Fibroblast of lung (primary cell): ENCODE results near the gene LRRC8C. TPM values are rescaled to one million over a fixed set of nuclear protein-coding genes. Genes with fewer than 3 reads are reported as not detected.

Source experiments
- DNase-seq, 2 donors: peaks; one replicate each; pipeline versions ENCODE4 v3.0.0 to v3.0.0-alpha.2; 2010; ENCODE audit warnings: low read depth in 2 of 2
- H2AFZ ChIP-seq: 2 replicates; pipeline ENCODE4 v1.5.1; 2012; ENCODE audit warnings: low read length, control low read depth, inconsistent platforms
- H3K27ac ChIP-seq: 2 replicates; pipeline ENCODE4 v1.5.1; 2011; ENCODE audit warnings: low read length, control low read depth; ENCODE audit not compliant: insufficient read depth
- H3K27me3 ChIP-seq: 2 replicates; pipeline ENCODE4 v1.5.1; 2011; ENCODE audit warnings: mild to moderate bottlenecking, low read length; ENCODE audit not compliant: control insufficient read depth, insufficient read depth
- H3K36me3 ChIP-seq: 2 replicates; pipeline ENCODE4 v1.5.1; 2011; ENCODE audit warnings: low read length; ENCODE audit not compliant: control insufficient read depth, insufficient read depth
- H3K4me1 ChIP-seq: 2 replicates; pipeline ENCODE4 v1.5.1; 2011; ENCODE audit warnings: low read length; ENCODE audit not compliant: control insufficient read depth, insufficient read depth; ENCODE audit errors: extremely low read depth
- H3K4me2 ChIP-seq: 2 replicates; pipeline ENCODE4 v1.5.1; 2011; ENCODE audit warnings: low read length, control low read depth; ENCODE audit not compliant: insufficient read depth; ENCODE audit errors: extremely low read depth
- H3K4me3 ChIP-seq, 4 experiments: fragments of 200-600 bp in 1 of 4; sonication (generic) in 1 of 4; replicated peaks in 1 of 4; 2 replicates each; pipeline ENCODE4 v1.5.1; 2011 to 2016; ENCODE audit warnings: low read length in 4 of 4, low read depth in 3 of 4, mild to moderate bottlenecking in 3 of 4, control low read depth in 2 of 4, inconsistent platforms in 1 of 4, mixed read lengths in 1 of 4; ENCODE audit not compliant: insufficient read depth in 1 of 4; ENCODE audit errors: control extremely low read depth in 1 of 4
- H3K79me2 ChIP-seq: 2 replicates; pipeline ENCODE4 v1.5.1; 2012; ENCODE audit warnings: mild to moderate bottlenecking, low read length, inconsistent platforms; ENCODE audit not compliant: control insufficient read depth, insufficient read depth
- H3K9ac ChIP-seq: 2 replicates; pipeline ENCODE4 v1.5.1; 2011; ENCODE audit warnings: mild to moderate bottlenecking, low read length, control low read depth; ENCODE audit not compliant: insufficient read depth
- H3K9me3 ChIP-seq: 2 replicates; pipeline ENCODE4 v1.5.1; 2012; ENCODE audit warnings: low read depth, low read length; ENCODE audit not compliant: control insufficient read depth, insufficient read depth
- H4K20me1 ChIP-seq: 2 replicates; pipeline ENCODE4 v1.5.1; 2011; ENCODE audit warnings: low read length; ENCODE audit not compliant: control insufficient read depth, insufficient read depth; ENCODE audit errors: extremely low read depth
- EZH2 ChIP-seq: IDR thresholded peaks from 2 replicates; pipeline ENCODE4 v1.5.1; 2012; ENCODE audit warnings: low read length, control low read depth, mild to moderate bottlenecking; ENCODE audit errors: missing control alignments
- polyA plus RNA-seq, 2 donors: library from polyadenylated mRNA; depleted of rRNA in 1 of 2; stranded (reverse) in 1 of 2; unstranded in 1 of 2; fragments of >200 nt; gene quantifications; 2 replicates each; pipeline ENCODE4 v1.2.1, GENCODE V29; 2011 to 2012; ENCODE audit warnings: missing spikeins in 1 of 2
- total RNA-seq: library from RNA; depleted of rRNA; stranded (reverse); fragments of >200 nt; gene quantifications from 2 replicates; pipeline ENCODE4 v1.2.1, GENCODE V29; 2014
- TF ChIP-seq, protein P1 (sequence below), 2 donors: IDR thresholded peaks in 1 of 2; conservative IDR thresholded peaks in 1 of 2; 1 replicate in 1 of 2; 2 replicates in 1 of 2; pipeline ENCODE4 v1.5.1; 2011 to 2012; ENCODE audit warnings: low read length in 2 of 2, control low read depth in 1 of 2, inconsistent platforms in 1 of 2, low read depth in 1 of 2, mild to moderate bottlenecking in 1 of 2

LRRC8C gene
- total and polyA plus RNA-seq, 2 donors (not counting 1 experiment from before 2014, with no cell fraction given), result 5.4 to 13.2 TPM

DNA sequence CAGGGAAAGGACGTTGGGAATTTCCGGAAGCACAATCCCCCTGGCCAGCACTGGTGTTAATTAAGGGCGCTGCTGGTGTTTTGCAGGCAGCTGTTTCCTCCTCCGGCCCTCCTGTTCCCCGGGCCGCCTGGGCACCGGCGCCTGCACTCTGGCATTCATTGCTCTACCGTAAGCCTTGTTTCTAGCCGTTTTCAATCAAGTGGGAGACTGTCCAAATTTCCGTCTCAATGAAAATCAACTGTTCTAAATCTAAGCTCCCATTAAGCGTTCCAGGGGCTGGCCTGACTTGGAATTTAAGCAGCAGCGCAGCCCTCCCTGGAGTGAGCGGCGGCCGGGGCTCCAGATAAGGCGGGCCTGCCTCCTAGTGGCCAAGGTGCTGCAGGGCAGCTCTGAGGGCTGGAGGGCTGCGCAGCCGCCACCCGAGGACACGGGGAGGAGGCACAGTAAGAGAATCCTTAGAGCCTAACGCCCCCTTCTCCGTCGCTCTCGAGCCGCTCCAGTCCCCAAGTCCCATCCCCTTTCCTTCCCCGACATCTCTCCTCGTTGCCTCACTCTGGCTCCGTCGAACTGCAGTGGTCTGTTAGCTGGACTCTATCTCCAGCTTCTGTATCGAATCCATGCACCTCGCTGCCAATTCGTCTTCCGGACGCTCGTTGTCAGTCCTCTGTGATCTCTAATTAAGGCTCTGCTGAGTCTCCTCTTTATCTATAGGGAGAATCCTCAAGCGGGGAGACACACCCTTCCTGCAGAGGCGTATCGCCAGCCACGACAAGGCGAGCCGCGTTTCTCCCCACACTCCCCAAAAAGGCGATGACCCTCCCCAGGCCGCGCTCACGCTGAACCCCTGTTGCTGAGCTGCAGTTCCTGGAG is 130.1 kb downstream of the LRRC8C start:
- peak overlapping the region; percentile 16 for H3K9ac ChIP-seq
- no peaks in the 10 kb centered on the region for H3K9me3 ChIP-seq
- H3K79me2 ChIP-seq, result no peaks in the 10 kb centered on the region
- no peaks in the 10 kb centered on the region for H4K20me1 ChIP-seq
- no peak overlapping the region for H3K27ac ChIP-seq
- TF ChIP-seq EZH2, result no peak
- TF ChIP-seq, protein P1, sequence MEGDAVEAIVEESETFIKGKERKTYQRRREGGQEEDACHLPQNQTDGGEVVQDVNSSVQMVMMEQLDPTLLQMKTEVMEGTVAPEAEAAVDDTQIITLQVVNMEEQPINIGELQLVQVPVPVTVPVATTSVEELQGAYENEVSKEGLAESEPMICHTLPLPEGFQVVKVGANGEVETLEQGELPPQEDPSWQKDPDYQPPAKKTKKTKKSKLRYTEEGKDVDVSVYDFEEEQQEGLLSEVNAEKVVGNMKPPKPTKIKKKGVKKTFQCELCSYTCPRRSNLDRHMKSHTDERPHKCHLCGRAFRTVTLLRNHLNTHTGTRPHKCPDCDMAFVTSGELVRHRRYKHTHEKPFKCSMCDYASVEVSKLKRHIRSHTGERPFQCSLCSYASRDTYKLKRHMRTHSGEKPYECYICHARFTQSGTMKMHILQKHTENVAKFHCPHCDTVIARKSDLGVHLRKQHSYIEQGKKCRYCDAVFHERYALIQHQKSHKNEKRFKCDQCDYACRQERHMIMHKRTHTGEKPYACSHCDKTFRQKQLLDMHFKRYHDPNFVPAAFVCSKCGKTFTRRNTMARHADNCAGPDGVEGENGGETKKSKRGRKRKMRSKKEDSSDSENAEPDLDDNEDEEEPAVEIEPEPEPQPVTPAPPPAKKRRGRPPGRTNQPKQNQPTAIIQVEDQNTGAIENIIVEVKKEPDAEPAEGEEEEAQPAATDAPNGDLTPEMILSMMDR (conservative IDR thresholded peaks at IDR 0.05 in 1 of 2, IDR thresholded peaks at IDR 0.05 in 1 of 2; ENCODE audit: low read depth in 1 of 2, low read length in 2 of 2), result peak; percentile 93 to 95
- H2AFZ ChIP-seq, result peak overlapping the region; percentile 99
- no peaks in the 10 kb centered on the region for H3K36me3 ChIP-seq
- H3K27me3 ChIP-seq, result no peaks in the 10 kb centered on the region
- H3K4me2 ChIP-seq, result peak overlapping the region; percentile 65
- peaks cover 5% of the 10 kb centered on the region for H3K4me1 ChIP-seq
- peak; percentile 73 to 86 for DNase-seq
- peak overlapping the region; percentile 67 to 74 (median 69) for H3K4me3 ChIP-seq

DNA sequence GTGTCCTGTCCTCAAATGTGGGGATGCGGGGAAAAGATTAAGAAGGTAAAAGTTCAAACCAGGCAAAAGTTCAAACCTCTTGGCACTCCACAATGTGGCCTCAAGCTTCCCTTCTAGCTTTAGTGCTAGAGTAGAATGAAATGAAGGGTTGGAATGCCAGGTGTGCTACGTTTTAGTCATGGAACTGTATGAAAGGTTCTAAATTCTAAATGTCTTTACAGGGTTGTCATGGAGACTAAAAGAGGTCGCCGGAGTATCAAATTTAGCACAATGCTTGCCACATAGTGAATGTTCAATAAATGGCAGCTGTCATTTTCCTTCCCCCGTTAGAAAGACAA is 130.7 kb downstream of the LRRC8C start:
- H2AFZ ChIP-seq, result peak overlapping the region; percentile 99
- no peaks in the 10 kb centered on the region for H3K27me3 ChIP-seq
- peak overlapping the region; percentile 67 to 74 (median 69) for H3K4me3 ChIP-seq
- no peaks in the 10 kb centered on the region for H3K9me3 ChIP-seq
- no peaks in the 10 kb centered on the region for H4K20me1 ChIP-seq
- H3K4me2 ChIP-seq, result peak overlapping the region; percentile 65
- H3K27ac ChIP-seq, result no peak overlapping the region
- H3K36me3 ChIP-seq, result no peaks in the 10 kb centered on the region
- no peak overlapping the region for H3K9ac ChIP-seq
- DNase-seq, result no peak
- peaks cover 2% of the 10 kb centered on the region for H3K4me1 ChIP-seq
- H3K79me2 ChIP-seq, result no peaks in the 10 kb centered on the region
- no peak for TF ChIP-seq EZH2
- TF ChIP-seq, protein P1 (conservative IDR thresholded peaks at IDR 0.05 in 1 of 2, IDR thresholded peaks at IDR 0.05 in 1 of 2; ENCODE audit: low read depth in 1 of 2, low read length in 2 of 2), result no peak

DNA sequence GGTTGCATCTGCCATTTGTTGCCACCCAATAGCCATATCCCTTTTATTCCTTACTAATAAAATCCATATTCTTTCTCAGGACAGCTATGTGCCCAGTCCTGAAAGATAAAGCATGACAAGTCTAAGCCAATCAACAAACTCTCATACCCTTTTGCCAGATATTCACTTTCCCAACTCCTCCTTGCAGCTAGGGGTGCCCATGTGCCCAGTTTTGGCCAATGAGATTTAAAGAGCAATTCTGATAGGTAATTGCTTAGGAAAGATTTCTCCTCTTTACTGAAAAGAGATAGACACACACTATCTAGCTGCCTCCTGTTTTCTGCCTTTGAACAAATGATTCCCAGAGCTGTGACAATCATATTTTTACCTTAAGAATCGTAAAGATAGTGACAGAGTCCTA is 132.9 kb downstream of the LRRC8C start:
- H3K27me3 ChIP-seq, result no peaks in the 10 kb centered on the region
- H4K20me1 ChIP-seq, result no peaks in the 10 kb centered on the region
- no peaks in the 10 kb centered on the region for H3K36me3 ChIP-seq
- H2AFZ ChIP-seq, result no peak overlapping the region
- DNase-seq, result no peak
- H3K9ac ChIP-seq, result no peak overlapping the region
- H3K27ac ChIP-seq, result no peak overlapping the region
- H3K4me3 ChIP-seq, result no peak overlapping the region
- TF ChIP-seq, protein P1 (conservative IDR thresholded peaks at IDR 0.05 in 1 of 2, IDR thresholded peaks at IDR 0.05 in 1 of 2; ENCODE audit: low read depth in 1 of 2, low read length in 2 of 2), result no peak
- no peak for TF ChIP-seq EZH2
- H3K4me1 ChIP-seq, result peaks cover 2% of the 10 kb centered on the region
- H3K9me3 ChIP-seq, result no peaks in the 10 kb centered on the region
- H3K79me2 ChIP-seq, result no peaks in the 10 kb centered on the region
- H3K4me2 ChIP-seq, result no peak overlapping the region
